NCI-H1417 (cell line): Measurements from ENCODE around the gene ZGPAT.

Experiments used
- DNase-seq, 3 experiments: peaks; one replicate each; lab custom pipeline; 2025; lab: John Stamatoyannopoulos, UW

Gene ZGPAT

DNA sequence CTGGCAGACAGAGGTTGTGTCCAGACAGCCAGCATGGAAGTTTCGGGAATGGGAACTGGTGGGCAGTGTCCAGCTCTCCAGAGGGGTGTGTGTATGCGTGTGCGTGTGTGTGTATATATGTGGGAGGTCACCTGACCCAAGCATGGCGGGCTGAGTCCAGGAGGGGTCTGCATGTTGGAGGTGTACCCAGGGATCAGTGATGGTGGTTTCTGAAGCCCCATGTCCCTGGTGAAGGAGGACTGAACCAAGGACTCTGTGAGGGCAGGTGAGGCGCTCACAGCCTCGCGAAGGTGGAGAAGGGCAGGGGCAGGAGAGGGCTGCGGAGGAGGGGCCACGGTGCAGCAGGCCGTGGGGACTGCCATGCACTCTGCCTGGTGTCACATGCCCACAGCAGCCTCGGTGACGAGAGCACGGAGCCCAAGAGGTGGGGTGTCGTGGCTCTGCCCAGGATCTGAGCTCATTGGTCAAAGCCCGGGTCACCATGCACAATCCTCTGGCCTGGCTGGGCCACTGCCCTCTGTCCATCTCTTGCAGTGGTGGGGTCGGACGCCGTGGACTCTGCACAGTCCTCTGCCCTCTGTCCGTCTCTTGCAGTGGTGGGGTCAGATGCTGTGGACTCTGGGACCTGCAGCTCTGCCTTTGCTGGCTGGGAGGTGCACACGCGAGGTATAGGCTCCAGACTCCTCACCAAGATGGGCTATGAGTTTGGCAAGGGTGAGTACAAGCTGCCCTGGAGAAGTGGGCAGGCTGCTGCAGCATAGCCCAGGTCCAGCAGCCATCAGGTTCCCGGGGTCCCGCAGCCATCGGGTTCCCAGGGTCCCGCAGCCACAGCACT lies 26.5 kb downstream of the ZGPAT start:
- no peak for DNase-seq

DNA sequence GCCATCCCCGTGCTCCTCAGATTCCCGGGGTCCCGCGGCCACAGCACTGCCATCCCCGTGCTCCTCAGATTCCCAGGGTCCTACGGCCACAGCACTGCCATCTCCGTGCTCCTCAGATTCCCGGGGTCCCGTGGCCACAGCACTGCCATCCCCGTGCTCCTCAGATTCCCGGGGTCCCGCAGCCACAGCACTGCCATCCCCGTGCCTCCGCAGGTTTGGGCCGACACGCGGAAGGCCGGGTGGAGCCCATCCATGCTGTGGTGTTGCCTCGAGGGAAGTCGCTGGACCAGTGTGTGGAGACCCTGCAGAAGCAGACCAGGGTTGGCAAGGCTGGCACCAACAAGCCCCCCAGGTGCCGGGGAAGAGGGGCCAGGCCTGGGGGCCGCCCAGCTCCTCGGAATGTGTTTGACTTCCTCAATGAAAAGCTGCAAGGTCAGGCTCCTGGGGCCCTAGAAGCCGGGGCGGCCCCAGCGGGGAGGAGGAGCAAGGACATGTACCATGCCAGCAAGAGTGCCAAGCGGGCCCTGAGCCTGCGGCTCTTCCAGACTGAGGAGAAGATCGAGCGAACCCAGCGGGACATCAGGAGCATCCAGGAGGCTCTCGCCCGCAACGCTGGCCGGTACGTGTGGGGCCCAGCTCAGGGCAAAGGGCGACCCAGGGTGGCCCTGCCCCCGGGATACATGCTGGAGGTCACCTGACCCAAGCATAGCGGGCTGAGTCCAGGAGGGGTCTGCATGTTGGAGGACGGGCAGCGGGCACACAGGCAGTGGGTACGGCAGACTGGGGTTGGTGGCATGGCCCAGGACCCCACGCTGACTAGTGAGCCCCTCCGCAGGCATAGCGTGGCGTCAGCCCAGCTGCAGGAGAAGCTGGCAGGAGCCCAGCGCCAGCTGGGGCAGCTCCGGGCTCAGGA lies 27.4 kb downstream of the ZGPAT start:
- DNase-seq = no peak

DNA sequence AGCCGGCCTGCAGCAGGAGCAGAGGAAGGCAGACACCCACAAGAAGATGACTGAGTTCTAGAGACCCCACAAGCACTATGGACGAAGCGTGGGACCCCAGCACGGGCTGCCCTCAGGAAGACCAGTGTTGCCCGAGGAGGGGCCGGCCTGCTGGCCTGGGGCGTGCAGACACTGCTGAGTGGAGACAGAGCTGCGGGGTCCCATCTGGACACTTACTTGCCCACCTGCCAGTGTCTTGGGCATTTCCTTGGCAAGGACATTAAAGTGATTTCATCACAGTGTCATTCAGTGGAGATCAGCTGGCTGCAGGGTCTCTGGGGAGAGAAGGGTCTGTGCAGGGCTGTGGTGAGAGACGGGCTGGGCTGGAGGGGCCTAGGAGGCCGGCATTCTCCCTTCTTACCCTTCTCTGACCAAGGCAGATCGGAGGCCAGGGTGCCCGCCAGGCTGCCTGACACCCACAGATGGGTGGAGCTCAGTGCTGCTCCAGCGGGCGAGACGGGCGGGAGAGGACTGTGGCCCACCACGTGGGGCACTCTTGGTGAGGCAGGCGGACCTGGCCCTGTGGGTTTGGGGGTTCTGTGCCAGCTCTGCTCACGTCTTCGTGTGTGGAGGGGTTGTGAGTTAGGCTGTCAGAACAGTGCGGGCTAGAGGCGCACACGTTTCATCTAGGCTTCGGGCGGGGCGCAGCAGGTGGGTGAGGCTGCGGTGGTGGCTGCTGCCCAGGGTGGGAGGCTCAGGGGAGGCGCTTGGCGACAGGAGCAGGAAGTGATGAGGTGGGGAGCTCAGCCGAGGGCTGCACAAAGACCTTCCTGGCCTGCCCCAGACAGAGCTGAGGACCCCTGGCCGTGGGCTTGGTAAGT lies 28.2 kb downstream of the ZGPAT start, which contains the start of gene LIME1:
TSS of gene LIME1 (plus strand) at position 806 of the 860 bp plus-strand sequence. CDS start 886 bp downstream, outside the sequence.
- DNase-seq = no peak

DNA sequence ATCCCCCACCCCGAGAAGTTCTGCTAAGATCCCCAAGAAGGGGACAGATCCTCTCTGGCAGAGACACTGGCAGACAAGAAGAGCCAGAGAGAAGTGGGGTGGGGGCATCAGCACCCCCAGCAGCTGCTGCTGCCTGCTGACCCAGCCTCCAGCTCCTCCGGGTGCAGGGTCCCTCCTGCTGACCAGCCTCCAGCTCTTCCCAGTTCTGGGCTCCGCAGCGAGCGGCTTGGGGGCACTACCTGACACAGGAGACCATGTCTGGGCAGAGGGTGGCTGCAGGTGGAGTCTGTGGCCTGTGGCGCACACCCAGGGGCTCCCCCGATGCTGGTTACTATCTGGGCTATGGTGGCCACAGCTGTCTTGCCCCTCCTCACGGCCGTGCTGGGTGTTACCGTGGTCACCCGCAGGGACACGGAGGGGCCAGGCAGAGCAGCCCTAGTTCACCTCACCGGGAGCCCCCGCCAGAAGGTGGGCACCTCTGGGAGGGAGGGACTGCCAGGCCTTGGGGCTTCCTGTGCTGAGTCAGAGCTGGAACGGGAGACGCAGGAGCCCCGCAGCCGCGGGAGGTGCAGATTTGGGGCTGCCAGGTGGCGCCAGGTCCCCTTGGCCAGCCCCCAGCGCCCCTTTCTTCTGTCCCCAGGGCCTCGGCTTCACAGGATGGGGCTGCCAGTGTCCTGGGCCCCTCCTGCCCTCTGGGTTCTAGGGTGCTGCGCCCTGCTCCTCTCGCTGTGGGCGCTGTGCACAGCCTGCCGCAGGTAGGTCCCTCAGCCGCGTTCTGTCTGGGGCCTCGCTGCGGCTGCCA lies 29.3 kb downstream of the ZGPAT start:
- no peak for DNase-seq

DNA sequence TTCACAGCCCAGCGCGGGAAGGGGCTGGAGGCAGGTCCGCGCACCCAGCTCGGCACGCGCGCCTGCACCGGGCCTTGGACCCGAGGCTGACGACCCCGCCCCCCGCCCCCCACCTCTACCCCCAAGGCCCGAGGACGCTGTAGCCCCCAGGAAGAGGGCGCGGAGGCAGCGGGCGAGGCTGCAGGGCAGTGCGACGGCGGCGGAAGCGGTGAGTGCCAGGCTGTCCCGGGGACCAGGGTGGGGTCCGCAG lies 29.8 kb downstream of the ZGPAT start:
- no peak for DNase-seq

DNA sequence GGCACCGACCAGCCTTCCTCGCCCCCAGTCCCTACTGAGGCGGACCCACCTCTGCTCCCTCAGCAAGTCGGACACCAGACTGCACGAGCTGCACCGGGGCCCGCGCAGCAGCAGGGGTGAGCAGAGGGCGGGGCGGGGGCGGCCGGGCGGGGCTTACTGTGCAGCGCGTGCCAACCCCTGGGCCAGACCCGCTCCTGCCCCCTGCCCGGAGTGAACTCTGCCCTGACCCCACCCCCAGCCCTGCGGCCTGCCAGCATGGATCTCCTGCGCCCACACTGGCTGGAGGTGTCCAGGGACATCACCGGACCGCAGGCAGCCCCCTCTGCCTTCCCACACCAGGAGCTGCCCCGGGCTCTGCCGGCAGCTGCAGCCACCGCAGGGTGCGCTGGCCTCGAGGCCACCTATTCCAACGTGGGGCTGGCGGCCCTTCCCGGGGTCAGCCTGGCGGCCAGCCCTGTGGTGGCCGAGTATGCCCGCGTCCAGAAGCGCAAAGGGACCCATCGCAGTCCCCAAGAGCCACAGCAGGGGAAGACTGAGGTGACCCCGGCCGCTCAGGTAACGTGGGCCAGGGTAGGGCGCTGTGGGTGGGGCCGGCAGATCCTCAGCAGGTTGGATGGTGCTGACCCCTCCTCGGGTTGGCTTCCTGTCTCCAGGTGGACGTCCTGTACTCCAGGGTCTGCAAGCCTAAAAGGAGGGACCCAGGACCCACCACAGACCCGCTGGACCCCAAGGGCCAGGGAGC lies 30.3 kb downstream of the ZGPAT start:
- no peak for DNase-seq

DNA sequence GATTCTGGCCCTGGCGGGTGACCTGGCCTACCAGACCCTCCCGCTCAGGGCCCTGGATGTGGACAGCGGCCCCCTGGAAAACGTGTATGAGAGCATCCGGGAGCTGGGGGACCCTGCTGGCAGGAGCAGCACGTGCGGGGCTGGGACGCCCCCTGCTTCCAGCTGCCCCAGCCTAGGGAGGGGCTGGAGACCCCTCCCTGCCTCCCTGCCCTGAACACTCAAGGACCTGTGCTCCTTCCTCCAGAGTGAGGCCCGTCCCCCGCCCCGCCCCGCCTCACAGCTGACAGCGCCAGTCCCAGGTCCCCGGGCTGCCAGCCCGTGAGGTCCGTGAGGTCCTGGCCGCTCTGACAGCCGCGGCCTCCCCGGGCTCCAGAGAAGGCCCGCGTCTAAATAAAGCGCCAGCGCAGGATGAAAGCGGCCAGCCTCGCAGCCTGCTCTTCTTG lies 30.9 kb downstream of the ZGPAT start:
- peak in 1 of 3 experiments; percentile 40 for DNase-seq

GRCh38 chr20:63739130-63740069 lies 31.6 kb downstream of the ZGPAT start, which contains the start of gene SLC2A4RG:
Gene SLC2A4RG (plus strand): TSS chr20:63739776. CDS start chr20:63739913, 137 bp downstream.
- peak; percentile 66 to 91 (median 70) for DNase-seq

DNA sequence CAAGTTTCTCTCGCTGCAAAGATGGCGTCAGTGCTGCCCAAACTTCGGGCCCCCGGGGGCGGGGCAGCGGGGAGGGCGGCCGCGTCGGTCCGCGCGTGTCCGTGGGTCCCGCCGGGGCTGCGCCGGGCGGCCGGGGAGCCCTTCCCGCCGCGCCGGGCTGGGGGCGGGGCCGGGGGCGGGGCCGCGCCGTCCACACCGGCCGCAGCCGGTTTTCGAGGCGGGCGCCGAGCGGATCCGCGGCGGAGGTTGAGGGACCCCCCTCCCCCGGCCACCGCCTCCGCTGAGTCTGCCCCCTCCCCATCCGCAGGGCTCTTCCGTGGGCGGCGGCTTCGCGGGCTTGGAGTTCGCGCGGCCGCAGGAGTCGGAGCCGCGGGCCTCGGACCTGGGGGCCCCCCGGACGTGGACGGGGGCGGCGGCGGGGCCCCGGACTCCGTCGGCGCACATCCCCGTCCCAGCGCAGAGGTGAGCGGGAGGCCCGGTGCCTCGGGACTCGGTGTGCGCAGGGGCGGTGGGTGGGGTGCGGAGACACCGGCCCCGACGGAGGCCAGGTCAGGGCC lies 32.3 kb downstream of the ZGPAT start:
- DNase-seq = peak; percentile 52 to 75 (median 66)

DNA sequence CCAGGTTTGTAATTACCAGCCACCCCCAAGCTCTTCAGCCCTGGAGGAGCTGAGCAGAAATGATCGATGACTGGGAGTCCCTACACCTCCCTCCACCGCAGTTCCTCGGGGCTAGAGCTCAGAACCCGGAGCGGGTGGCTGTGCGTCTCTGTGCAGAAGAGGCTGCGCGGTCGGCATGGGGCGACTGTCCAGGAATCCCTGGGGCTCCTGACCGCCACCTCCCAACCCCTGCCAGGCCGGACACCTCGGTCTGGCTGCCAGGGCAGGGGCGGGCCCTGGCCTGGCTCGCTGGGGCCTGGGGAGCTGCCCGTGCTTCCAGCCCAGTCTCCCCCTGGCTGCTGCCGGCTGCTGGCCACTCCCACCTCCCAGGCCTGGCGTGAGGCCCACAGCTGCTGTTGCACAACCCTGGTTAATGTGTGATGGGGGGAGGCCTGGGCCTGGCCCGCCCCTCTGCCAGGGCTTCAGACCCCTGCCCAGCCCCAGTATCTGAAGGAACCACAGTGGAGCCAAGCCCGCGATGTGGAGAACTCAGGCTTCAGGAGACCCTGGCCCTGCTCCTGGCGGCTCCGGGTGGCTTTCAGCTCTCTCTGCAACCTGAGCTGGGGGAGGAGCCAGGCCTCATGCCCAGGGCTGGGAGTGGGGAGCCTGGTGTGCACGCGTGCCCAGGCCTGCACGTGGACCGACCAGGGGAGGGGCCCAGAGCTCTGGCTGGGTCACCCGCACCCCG lies 33.0 kb downstream of the ZGPAT start:
- DNase-seq = peak; percentile 79 to 87 (median 84)

GRCh38 chr20:63741354-63741675 lies 33.5 kb downstream of the ZGPAT start:
- DNase-seq = no peak

DNA sequence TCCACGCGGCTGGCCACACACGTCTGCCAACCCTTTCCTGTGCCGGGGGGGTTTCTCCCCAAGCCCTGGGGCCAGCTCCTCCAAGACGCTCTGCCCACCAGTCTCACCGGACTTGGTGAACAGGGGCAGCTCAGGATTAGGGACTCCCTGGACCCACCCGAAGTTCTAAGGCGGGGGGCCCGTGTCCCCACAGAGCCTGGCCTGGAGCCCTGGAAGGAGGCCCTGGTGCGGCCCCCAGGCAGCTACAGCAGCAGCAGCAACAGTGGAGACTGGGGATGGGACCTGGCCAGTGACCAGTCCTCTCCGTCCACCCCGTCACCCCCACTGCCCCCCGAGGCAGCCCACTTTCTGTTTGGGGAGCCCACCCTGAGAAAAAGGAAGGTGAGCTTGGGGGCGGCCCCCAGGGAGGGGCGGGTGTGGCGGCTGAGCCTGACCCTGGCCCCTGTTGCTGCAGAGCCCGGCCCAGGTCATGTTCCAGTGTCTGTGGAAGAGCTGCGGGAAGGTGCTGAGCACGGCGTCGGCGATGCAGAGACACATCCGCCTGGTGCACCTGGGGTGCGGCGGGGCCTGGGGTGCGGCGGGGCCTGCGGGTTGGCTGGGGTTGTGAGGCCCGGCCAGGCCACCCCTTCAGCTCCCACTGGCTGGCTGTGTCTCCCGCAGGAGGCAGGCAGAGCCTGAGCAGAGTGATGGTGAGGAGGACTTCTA lies 34.0 kb downstream of the ZGPAT start:
- no peak for DNase-seq

DNA sequence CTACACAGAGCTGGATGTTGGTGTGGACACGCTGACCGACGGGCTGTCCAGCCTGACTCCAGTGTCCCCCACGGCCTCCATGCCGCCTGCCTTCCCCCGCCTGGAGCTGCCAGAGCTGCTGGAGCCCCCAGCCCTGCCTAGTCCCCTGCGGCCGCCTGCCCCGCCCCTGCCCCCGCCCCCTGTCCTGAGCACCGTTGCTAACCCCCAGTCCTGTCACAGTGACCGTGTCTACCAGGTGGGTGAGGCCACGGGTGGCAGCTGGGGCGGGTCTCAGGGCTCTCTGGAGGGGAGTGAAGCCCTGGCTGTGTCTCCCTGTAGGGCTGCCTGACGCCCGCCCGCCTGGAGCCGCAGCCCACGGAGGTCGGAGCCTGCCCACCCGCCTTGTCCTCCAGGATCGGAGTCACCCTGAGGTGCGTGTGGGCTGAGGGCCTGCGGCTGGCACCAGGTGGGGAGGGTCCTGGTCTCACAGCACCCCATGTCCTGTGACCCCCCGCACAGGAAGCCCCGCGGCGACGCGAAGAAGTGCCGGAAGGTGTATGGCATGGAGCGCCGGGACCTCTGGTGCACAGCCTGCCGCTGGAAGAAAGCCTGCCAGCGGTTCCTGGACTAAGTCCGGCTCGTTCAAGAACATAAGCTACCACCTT lies 34.7 kb downstream of the ZGPAT start:
- DNase-seq = no peak

- DNase-seq = no peak
Observed at GRCh38 chr20:63743210-63743970, 35.6 kb downstream of the ZGPAT start.

DNA sequence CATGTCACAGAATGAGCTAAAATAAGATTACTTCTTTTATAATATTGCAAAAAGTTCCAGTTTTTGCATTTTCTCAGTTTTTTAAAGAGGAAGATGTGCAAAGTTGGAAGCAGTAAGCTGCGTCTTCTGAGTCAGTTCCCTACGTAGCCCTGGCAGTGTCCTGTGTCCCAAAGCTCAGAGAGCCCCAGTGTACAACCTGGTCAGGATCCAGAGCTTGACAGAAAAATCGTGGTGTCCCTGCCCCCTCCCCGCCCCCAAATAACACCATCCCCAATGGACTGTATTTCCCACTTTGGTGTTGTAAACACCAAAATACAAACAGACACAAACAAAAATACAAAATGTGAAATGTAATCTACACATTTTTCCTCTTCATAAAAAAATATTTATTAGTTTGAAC lies 36.3 kb downstream of the ZGPAT start:
- no peak for DNase-seq
